ENCODE results near the gene BRME1.

BRME1 gene

GRCh38 chr19:13905634-13906520, at the start of gene BRME1, which contains the start of gene CC2D1A:
Gene BRME1, minus strand, starts transcription at chr19:13906117. Its CDS starts 1,225 bp downstream, at chr19:13904892.
Gene CC2D1A, plus strand, starts transcription at chr19:13906201. Its CDS starts 241 bp downstream, at chr19:13906442.
- in situ Hi-C loops (cut with HindIII; ENCODE audit: low sequenced_read_pairs), result no loop called here

GRCh38 chr19:13954185-13954584, 48.3 kb upstream of the BRME1 start:
- in situ Hi-C loops (cut with HindIII; ENCODE audit: low sequenced_read_pairs), result no loop called here

GRCh38 chr19:13952931-13953531, 47.1 kb upstream of the BRME1 start:
- in situ Hi-C loops (cut with HindIII; ENCODE audit: low sequenced_read_pairs), result no loop called here

GRCh38 chr19:13952154-13952930, 46.4 kb upstream of the BRME1 start, which contains the start of gene DCAF15:
Gene DCAF15, plus strand, starts transcription at chr19:13952509. Its CDS starts 4 bp downstream, at chr19:13952513.
- in situ Hi-C loops (cut with HindIII; ENCODE audit: low sequenced_read_pairs), result no loop called here

- in situ Hi-C loops (cut with HindIII; ENCODE audit: low sequenced_read_pairs), result no loop called here
These were observed 45.9 kb upstream of the BRME1 start for GRCh38 chr19:13951799-13952153.

- in situ Hi-C loops (cut with HindIII; ENCODE audit: low sequenced_read_pairs), result no loop called here
These were observed 45.1 kb upstream of the BRME1 start for GRCh38 chr19:13951043-13951442.

- in situ Hi-C loops (cut with HindIII; ENCODE audit: low sequenced_read_pairs), result no loop called here
These were observed 40.5 kb upstream of the BRME1 start for GRCh38 chr19:13946414-13946813.

GRCh38 chr19:13942023-13942684, 36.2 kb upstream of the BRME1 start:
- in situ Hi-C loops (cut with HindIII; ENCODE audit: low sequenced_read_pairs), result no loop called here

GRCh38 chr19:13938301-13939064, 32.6 kb upstream of the BRME1 start, which contains the start of gene PODNL1:
Gene PODNL1, minus strand, starts transcription at chr19:13938417. Its CDS starts 236 bp downstream, at chr19:13938181.
- in situ Hi-C loops (cut with HindIII; ENCODE audit: low sequenced_read_pairs), result no loop called here

GRCh38 chr19:13937479-13938300, 31.8 kb upstream of the BRME1 start:
- in situ Hi-C loops (cut with HindIII; ENCODE audit: low sequenced_read_pairs), result no loop called here

- in situ Hi-C loops (cut with HindIII; ENCODE audit: low sequenced_read_pairs), result no loop called here
These were observed 30.0 kb upstream of the BRME1 start for GRCh38 chr19:13935765-13936510.

- in situ Hi-C loops (cut with HindIII; ENCODE audit: low sequenced_read_pairs), result no loop called here
These were observed 28.8 kb upstream of the BRME1 start for GRCh38 chr19:13934785-13935109.

- in situ Hi-C loops (cut with HindIII; ENCODE audit: low sequenced_read_pairs), result no loop called here
These were observed 27.0 kb upstream of the BRME1 start for GRCh38 chr19:13932911-13933393.

- in situ Hi-C loops (cut with HindIII; ENCODE audit: low sequenced_read_pairs), result no loop called here
These were observed 26.3 kb upstream of the BRME1 start for GRCh38 chr19:13932149-13932637.

GRCh38 chr19:13931391-13932148, 25.7 kb upstream of the BRME1 start:
- in situ Hi-C loops (cut with HindIII; ENCODE audit: low sequenced_read_pairs), result no loop called here

- in situ Hi-C loops (cut with HindIII; ENCODE audit: low sequenced_read_pairs), result no loop called here
These were observed 24.5 kb upstream of the BRME1 start for GRCh38 chr19:13930402-13930801.

- in situ Hi-C loops (cut with HindIII; ENCODE audit: low sequenced_read_pairs), result no loop called here
These were observed 24.0 kb upstream of the BRME1 start for GRCh38 chr19:13929956-13930355.

Data from DLD1 (cell line).